NB4 (cell line): ENCODE measurements around the gene MCM7.
"Not testable (repeated sequence)": the region's sequence is repeated elsewhere in the genome, so short reads cannot be mapped to it uniquely, and the experiment has no call there.

Experiments
- DNase-seq: peaks from one replicate; pipeline ENCODE4 v3.0.0; 2010; ENCODE audit warnings: low read depth
- H3K4me3 ChIP-seq: one replicate; pipeline ENCODE4 v1.5.1; 2011; ENCODE audit warnings: mild to moderate bottlenecking, low read depth, low read length, moderate library complexity
- CTCF ChIP-seq: IDR thresholded peaks from one replicate; pipeline ENCODE4 v1.5.1; 2012; ENCODE audit warnings: low read depth, low read length
- MAX ChIP-seq: IDR thresholded peaks from 2 replicates; pipeline ENCODE4 v1.6.1; 2011; ENCODE audit warnings: low read depth, low read length
- MYC ChIP-seq: IDR thresholded peaks from 2 replicates; pipeline ENCODE4 v1.6.1; 2011; ENCODE audit warnings: low read depth, low read length
- POLR2A ChIP-seq: IDR thresholded peaks from 2 replicates; pipeline ENCODE4 v1.6.1; 2011; ENCODE audit warnings: mild to moderate bottlenecking; ENCODE audit not compliant: insufficient read length; ENCODE audit errors: extremely low read depth

The MCM7 gene

GRCh38 chr7:100141555-100141949, 40.4 kb upstream of the MCM7 start:
- peak; percentile 65 for DNase-seq
- TF ChIP-seq MAX (peak; percentile 84; the same call in 1 of the 2 replicates), MYC (peak; percentile 90), CTCF (no peak), POLR2A (no peak)
- H3K4me3 ChIP-seq = no peak overlapping the region

GRCh38 chr7:100137851-100138760, 36.9 kb upstream of the MCM7 start:
- H3K4me3 ChIP-seq = no peak overlapping the region
- TF ChIP-seq CTCF (no peak), POLR2A (no peak), MYC (no peak), MAX (no peak)
- DNase-seq = no peak

- peak; percentile 83 for DNase-seq
- peak; percentile 99 for TF ChIP-seq CTCF
- TF ChIP-seq POLR2A = no peak
- no peak for TF ChIP-seq MYC
- peak; percentile 27; the same call in 1 of the 2 replicates for TF ChIP-seq MAX
- no peak overlapping the region for H3K4me3 ChIP-seq
Measured at GRCh38 chr7:100132697-100133151, 31.5 kb upstream of the MCM7 start.

- DNase-seq = no peak
- H3K4me3 ChIP-seq = no peak overlapping the region
- TF ChIP-seq MYC (no peak), CTCF (no peak), POLR2A (no peak), MAX (no peak)
Measured at GRCh38 chr7:100132126-100132525, 30.9 kb upstream of the MCM7 start.

GRCh38 chr7:100130608-100131453, 29.6 kb upstream of the MCM7 start:
- H3K4me3 ChIP-seq = peak overlapping the region; percentile 25
- DNase-seq = peak; percentile 79
- 0 out of 2 replicates have a peak, but pooled peaks have one; percentile 18 for TF ChIP-seq MYC
- TF ChIP-seq POLR2A = no peak
- peak; percentile 86 for TF ChIP-seq MAX
- peak; percentile 79 for TF ChIP-seq CTCF

GRCh38 chr7:100130220-100130607, 29.0 kb upstream of the MCM7 start:
- not testable (repeated sequence) for H3K4me3 ChIP-seq, DNase-seq
